ENCODE results near the gene SMIM44. TPM values are rescaled to one million over a fixed set of nuclear protein-coding genes. Genes with fewer than 3 reads are reported as not detected.

SMIM44 gene
- total and polyA plus RNA-seq, 2 donors from 2014 or later: not detected

GRCh38 chr19:3456925-3457527 lies 26.2 kb downstream of the SMIM44 start:
- Histone ChIP-seq H3K27me3 (ENCODE audit: control insufficient read depth, insufficient read depth, low read length) (no peaks in the 10 kb centered on the region), H3K9ac (ENCODE audit: low read length in 3 of 3) (no peak overlapping the region), H3K9me3 (ENCODE audit: control insufficient read depth in 2 of 3, insufficient read depth in 1 of 3, low read length in 3 of 3) (no peaks in the 10 kb centered on the region), H3K27ac (ENCODE audit: low read depth in 2 of 2, low read length in 2 of 2) (peak overlapping the region; percentile 94 to 98), H3K36me3 (ENCODE audit: control insufficient read depth in 2 of 3, insufficient read depth in 3 of 3, low read length in 3 of 3) (peaks cover 2 to 25% (median 17%) of the 10 kb centered on the region in 3 donors), H3K4me3 (ENCODE audit: low read length in 3 of 3) (no peak overlapping the region), H3K4me1 (ENCODE audit: control insufficient read depth in 2 of 3, insufficient read depth in 2 of 3, low read depth in 1 of 3, low read length in 3 of 3) (peaks cover 0 to 33% (median 18%) of the 10 kb centered on the region in 3 donors)
- FAIRE-seq (no peak), DNase-seq (no peak)
- TF ChIP-seq, protein P1, sequence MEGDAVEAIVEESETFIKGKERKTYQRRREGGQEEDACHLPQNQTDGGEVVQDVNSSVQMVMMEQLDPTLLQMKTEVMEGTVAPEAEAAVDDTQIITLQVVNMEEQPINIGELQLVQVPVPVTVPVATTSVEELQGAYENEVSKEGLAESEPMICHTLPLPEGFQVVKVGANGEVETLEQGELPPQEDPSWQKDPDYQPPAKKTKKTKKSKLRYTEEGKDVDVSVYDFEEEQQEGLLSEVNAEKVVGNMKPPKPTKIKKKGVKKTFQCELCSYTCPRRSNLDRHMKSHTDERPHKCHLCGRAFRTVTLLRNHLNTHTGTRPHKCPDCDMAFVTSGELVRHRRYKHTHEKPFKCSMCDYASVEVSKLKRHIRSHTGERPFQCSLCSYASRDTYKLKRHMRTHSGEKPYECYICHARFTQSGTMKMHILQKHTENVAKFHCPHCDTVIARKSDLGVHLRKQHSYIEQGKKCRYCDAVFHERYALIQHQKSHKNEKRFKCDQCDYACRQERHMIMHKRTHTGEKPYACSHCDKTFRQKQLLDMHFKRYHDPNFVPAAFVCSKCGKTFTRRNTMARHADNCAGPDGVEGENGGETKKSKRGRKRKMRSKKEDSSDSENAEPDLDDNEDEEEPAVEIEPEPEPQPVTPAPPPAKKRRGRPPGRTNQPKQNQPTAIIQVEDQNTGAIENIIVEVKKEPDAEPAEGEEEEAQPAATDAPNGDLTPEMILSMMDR (IDR thresholded peaks at IDR 0.05; ENCODE audit: borderline replicate concordance, extremely low read depth, insufficient read depth): no peak
- intact Hi-C loops (cut with DNase I): no loop called here

DNA sequence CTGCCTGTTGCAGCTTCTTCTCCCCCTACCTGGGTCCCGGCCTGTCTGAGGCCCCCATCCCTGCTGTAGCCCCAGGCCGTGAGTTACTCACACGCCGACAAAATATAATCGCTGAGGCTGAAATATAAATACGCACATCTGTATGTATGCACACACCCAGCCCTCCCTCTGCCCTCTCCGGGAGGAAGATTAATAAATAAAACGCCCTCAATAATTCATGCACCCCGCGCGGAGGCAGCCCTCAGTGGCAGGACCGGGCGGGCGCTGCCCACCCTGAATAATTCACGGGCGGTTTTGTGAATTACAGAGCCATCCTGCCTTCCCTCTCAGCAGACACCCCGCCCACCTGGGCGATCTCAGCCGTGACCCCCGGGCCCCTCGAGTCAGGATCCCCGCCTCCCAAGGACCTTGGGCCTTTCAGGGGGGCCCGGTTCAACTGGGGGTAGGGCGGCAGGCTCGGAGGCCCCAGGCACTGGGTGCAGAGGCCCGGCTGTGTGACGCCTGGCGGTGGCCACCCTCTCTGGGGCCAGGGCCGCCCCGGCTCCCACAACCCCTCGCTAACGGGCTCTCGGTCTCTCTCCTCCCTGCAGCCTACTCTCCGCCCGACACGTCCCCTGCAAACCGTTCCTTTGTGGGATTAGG lies 27.2 kb downstream of the SMIM44 start:
- peaks cover 0 to 34% (median 18%) of the 10 kb centered on the region in 3 donors for H3K4me1 ChIP-seq (ENCODE audit: control insufficient read depth in 2 of 3, insufficient read depth in 2 of 3, low read depth in 1 of 3, low read length in 3 of 3)

GRCh38 chr19:3455393-3455955 lies 27.8 kb downstream of the SMIM44 start:
- H3K27ac ChIP-seq (ENCODE audit: low read depth in 2 of 2, low read length in 2 of 2): peak overlapping the region in 1 of 2 donors; percentile 11
- peaks cover 0 to 35% (median 18%) of the 10 kb centered on the region in 3 donors for H3K4me1 ChIP-seq (ENCODE audit: control insufficient read depth in 2 of 3, insufficient read depth in 2 of 3, low read depth in 1 of 3, low read length in 3 of 3)
- H3K36me3 ChIP-seq (ENCODE audit: control insufficient read depth in 2 of 3, insufficient read depth in 3 of 3, low read length in 3 of 3): peaks cover 2 to 25% (median 17%) of the 10 kb centered on the region in 3 donors
- intact Hi-C loops (cut with DNase I): no loop called here
- H3K9ac ChIP-seq (ENCODE audit: low read length in 3 of 3): no peak overlapping the region
- FAIRE-seq: no peak
- H3K9me3 ChIP-seq (ENCODE audit: control insufficient read depth in 2 of 3, insufficient read depth in 1 of 3, low read length in 3 of 3): no peaks in the 10 kb centered on the region
- no peaks in the 10 kb centered on the region for H3K27me3 ChIP-seq (ENCODE audit: control insufficient read depth, insufficient read depth, low read length)
- H3K4me3 ChIP-seq (ENCODE audit: low read length in 3 of 3): no peak overlapping the region
- no peak for DNase-seq
- TF ChIP-seq, protein P1 (IDR thresholded peaks at IDR 0.05; ENCODE audit: borderline replicate concordance, extremely low read depth, insufficient read depth): no peak

More for the DNA sequence above, 27.2 kb downstream of the SMIM44 start:
- intact Hi-C loops (cut with DNase I): no loop called here
- H3K9ac ChIP-seq (ENCODE audit: low read length in 3 of 3): no peak overlapping the region
- no peaks in the 10 kb centered on the region for H3K27me3 ChIP-seq (ENCODE audit: control insufficient read depth, insufficient read depth, low read length)
- peak overlapping the region in 1 of 2 donors; percentile 11 for H3K27ac ChIP-seq (ENCODE audit: low read depth in 2 of 2, low read length in 2 of 2)
- H3K36me3 ChIP-seq (ENCODE audit: control insufficient read depth in 2 of 3, insufficient read depth in 3 of 3, low read length in 3 of 3): peaks cover 2 to 25% (median 17%) of the 10 kb centered on the region in 3 donors
- H3K9me3 ChIP-seq (ENCODE audit: control insufficient read depth in 2 of 3, insufficient read depth in 1 of 3, low read length in 3 of 3): no peaks in the 10 kb centered on the region
- FAIRE-seq (no peak), DNase-seq (no peak)
- no peak overlapping the region for H3K4me3 ChIP-seq (ENCODE audit: low read length in 3 of 3)
- TF ChIP-seq, protein P1 (IDR thresholded peaks at IDR 0.05; ENCODE audit: borderline replicate concordance, extremely low read depth, insufficient read depth): no peak

All from kidney (tissue), 14 donors.